HG03064 (cell line): ENCODE measurements around the gene DKK3.

Experiments used
- ATAC-seq: cut with Tn5 transposase; IDR thresholded peaks from one replicate; pipeline ENCODE4 v1.9.1; 2021; ENCODE audit warnings: low read depth; ENCODE audit not compliant: unreplicated experiment

The DKK3 gene

DNA sequence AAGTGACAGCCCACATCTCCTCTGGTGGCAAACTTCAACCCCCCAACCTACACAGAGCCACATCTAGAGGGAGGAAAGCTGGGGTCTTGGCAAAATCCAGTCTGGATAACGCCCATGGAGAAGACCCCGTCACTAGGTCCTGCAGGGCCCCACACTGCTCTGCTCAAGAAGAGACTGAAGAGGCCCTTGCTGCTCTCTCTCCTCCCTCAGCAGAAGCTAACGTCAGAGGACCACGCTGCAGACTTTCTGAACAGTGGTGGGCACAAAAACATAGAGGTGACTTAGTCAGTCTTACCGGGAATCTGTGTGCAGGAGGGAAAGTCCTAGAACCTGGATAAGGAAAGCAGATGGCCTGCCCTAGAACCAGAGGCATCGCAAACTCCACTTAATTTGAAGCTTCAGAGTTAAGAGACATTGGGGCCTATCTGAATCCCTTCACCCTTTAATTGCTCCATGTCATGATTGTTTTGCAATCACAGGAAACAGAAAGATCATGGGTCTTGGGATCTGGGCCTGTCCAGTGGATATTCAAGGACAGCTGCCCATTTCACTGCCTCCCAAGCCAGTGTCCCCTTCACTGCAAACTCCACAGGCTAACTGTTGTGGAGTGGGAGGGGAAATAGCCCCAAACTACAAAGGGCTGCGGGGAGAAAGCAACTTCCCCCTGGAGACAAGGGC, 1.7 kb downstream of the DKK3 start:
- no peak for ATAC-seq

DNA sequence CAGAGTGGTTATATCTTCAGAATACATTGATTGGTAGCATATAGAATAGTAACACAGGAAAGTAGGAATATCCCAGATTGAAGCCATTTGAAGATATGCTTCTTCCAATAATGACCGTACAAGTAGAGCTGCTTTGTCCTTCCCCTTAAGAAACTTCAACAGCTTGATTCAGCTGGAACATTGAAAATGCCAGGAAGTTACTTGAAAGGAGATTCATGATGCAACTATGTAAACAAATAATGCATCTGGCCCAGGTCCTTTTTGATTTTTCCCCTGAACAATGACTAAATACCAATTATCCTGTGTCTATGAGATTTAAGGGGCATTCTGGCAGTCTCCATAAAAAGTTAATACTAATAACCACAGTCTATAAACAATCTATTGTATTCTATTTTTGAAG, 3.0 kb downstream of the DKK3 start:
- no peak for ATAC-seq

DNA sequence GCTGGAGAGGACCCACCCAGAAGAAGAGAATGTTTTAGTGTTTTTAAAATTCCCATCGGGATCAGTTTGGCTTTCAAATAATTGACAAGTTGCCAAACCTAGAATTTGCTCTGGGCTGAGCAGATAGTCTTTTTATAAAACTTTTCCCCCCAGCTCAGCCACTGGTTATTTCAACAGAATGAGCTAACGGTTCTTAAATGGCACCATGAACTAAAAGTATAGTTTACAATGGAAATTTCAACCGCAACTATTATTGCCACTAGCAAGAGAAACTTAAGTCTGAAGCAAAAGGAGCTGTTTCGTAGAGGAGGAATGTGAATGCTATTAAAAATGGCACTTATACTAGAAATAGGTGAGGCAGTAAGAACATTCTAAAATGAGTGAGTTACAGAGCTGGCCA, 3.4 kb downstream of the DKK3 start:
- no peak for ATAC-seq

DNA sequence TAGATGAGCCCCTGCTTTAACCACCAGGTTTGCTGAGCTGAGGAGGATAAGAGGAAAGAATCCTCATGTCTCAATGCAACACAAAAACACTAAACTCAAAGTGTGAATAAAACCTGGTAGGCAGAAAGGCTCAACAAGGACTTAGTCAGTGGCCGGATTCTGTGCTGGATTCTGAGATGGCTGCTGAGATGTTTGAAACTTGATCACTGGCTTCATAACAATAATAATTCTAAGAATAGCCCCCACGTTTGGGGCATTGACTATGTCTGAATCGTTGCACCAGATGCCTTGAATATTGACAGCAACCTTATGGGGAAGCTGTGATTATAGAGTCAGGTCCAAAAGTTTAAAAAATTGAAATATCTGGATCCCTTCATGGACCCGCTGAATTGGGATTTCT, 4.6 kb downstream of the DKK3 start:
- ATAC-seq: no peak

DNA sequence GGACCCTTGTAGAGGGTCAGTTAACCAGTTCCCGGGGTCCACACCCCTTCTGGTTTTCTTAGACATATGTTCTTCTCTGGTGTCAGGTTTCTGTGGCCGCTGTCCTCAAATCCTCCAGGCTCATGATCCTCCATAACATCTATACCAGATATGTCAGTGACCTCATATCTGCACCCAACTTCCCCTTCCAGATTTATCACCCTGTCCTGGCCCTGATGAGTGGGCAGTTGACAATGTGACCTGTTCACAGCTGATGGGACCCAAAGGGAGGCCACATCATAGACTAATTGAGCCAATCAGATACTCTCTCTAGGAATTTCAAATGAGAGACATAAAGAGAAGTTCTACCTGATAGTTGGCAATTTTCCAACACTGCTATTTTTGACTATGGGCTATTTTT, 5.1 kb downstream of the DKK3 start:
- ATAC-seq: no peak

DNA sequence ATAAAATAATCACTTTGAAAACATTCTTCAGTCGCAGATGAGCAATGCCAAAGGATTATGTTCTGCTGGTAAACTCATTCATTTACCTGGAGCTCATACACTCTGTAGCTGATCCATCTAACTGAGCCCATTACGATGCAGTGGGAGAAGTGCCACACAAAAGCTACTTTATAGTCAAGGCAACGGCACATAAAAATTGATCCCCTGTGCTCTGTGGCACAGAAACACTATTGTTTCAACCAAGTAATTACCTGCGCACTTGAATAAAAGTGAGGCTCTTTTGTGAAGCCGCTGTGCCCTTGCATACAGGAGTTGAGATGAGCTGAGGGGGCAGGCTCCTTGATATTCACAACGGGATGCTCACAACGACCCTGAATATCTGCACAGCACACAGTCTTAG, 7.2 kb downstream of the DKK3 start:
- no peak for ATAC-seq

DNA sequence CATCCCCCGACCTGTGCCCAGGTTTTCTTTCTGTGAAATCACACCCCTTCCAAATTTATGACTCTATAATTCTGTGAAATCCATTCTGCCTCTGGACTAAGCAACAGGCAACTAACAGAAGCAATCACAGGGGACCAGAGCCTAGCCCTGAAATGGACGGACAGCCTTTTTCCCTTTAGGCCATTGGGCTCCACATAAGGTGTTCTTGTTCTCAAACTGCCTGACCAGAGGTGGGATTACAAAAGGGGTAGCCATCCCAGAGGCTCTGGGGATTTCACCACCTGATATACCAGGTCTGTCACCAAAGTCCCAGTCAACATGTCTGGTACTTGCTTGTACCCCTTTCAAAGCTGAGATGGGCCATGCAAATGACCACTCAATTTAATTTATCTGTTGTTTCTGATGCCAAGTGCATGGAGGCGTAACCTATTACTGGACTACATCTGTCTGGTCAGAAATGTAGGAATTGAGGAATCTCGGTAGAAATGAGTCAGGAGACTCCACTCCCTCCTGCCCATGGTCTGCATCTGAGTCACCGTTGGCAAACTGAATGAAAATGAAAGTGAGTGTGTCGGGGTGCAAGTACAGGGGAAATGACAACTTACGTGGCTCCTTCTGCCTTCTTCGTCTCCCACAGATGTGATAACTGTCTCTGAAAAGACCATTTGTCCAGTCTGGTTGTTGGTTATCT, 10.2 kb downstream of the DKK3 start:
- no peak for ATAC-seq

DNA sequence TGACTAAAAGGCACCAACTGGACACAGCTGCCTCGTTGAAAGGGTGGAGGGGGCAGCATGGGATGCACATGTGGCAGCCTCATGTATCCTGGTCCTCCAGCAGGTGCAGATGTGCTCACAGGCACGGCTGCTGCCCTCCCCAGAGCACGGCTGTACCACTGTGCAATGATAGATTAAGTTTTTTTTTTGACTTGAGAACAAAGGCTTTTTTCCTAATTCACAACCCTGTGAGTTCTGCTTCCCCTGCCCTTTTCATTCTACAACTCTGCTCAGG, 11.4 kb downstream of the DKK3 start:
- no peak for ATAC-seq

DNA sequence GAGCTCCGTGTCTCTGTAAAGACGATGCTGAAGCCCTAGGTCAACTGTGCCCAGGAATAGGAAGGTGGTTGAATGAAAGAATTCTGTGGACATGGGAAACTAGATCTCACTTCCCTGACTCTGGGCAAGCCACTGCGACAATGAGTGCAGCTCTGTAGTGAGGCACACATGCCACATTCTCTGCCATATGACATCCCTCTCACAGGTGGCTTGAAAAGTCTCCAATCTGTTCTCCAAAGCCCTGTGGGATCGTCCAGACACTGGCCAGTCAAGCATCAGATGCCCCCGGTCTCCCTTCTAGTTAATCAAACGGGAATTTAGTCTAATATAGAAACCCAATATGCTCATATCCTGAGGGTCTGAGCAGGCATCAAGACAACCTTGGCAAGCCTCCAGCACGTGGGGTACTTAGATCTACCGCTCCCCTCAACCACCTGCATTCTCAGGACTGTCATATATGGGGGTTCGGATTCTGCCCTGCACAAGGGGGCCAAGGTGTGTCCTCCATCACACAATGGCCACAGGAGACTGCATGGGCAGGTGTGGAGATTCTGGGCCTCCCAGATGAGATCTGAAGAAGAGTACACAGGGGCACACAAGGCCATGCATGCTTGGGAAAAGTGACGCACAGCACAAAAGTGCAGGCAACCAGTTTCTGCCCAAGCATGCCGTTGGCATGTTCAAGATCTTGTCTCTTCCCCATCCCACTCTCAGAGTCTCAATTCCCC, 11.9 kb downstream of the DKK3 start:
- ATAC-seq: no peak

DNA sequence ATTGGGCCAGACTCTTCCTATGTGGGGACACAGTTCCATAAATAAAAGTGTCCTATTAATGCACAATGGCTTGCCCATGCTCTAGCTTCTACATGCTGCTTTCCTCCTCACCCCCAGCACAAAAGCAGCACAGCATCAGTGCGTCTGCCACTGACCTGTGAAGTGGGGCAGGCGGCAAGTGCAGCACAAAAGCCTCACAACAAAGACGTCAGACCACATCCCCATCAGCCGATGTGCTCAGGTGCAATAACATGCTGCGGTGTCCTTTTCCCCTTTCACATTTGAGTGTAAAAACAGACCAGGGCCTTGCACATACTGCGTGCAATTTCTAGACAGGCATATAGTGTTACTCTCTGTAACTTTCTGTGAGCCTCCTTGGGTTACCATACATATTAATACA, 12.8 kb downstream of the DKK3 start:
- ATAC-seq: no peak

DNA sequence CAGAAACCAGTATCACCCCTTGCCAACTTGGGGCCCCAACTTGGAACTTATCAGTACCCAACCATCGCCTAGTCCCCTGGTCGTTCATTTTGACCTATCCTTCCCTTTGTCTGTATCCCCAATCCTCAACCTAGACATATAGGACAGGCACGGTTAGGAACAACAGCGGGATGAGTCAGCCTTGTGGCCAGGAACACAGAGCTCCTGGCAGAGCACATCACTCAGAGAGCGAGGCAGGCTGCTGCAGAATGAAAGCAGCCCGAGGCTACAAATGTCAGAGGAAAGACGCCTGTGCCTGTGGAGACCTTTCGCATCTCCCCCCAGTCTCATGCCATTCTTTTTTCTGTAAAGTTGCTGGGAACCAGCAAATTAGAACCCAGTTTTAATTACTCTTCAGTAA, 14.6 kb downstream of the DKK3 start:
- no peak for ATAC-seq

DNA sequence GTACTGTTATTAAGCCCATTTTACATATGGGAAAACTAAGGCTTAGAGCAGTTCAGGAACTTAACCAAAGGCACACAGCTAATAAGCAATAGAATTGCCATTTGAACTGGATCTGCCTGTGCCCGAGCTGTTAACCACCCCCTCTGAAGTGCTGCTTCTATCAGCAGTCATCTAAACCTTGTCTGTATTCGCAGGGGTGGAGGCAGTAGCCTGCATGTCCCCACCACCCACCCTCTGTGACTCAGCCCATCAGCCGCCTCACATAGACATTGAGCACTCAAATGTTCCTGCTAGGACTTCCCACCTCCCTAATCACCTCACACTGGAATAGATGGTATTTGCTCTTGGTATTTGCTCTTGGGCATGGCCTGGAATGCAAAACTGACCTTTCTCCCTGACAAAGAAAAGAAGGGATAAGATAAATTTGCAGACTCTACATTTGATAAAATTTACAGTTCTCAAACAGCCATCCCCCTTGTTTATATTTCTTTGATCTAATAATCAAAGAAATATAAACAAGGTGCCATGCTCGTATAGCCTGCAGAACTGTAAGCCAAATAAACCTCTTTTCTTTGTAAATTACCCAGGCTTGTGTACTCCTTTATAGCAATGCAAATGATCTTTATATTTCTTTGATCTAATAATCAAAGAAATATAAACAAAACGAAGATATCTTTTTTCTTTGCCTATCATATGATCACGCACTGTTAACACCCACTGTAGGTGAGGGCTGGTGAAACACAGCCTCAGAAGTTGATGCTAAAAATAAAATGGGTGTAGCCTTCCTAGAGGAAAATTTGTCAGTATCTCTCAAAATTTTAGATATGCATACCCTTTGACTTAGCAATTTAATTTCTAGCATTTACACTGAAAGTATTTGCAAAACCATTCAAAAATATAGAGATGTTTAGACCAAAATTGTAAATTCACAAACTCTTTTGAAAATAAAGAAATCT, 15.9 kb downstream of the DKK3 start:
- ATAC-seq: no peak

DNA sequence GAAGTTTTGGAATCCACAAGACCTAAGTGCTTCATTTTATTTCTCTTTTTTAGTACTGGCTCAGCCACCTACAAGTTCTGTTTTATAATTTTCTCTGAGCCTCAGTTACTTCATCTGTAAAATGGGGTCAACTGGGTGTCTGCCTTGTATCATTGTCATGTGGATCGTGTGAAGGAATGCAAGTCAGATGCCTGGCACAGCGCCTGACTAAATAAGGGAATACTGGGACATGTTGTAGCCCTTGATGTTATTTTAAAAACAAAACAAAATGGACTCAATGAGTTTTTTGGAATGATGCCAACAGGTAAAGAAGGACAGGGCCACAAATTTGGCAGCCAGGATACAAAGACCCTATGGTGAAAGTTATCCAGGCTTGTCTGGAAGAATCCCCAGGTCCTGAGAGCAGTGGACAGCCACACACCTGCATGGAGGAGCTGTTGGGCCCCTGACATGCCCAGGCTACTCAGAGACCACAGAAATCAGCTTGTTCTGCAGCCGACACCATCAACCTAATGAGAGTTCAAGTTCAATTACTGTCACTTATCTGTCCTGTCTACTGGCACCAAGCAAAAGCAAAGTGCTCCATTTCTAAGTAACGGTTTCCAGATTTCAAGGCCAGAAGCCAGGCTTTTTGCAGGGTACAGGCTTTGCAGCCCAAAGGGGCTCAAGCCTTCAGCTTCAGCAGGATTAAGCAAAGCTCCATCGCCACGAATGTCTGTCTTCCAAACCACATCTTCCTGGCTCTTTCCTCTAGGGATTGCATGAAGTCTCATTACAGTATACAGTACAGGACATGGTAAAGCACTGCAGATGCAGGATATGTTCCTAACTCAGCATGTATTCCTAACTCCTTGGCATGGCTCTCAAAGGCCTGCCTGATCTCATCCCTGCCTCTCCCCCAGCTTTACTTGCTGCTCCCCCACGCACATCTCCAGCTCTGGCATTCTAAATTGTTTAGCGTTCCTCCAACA, 18.4 kb downstream of the DKK3 start:
- no peak for ATAC-seq

DNA sequence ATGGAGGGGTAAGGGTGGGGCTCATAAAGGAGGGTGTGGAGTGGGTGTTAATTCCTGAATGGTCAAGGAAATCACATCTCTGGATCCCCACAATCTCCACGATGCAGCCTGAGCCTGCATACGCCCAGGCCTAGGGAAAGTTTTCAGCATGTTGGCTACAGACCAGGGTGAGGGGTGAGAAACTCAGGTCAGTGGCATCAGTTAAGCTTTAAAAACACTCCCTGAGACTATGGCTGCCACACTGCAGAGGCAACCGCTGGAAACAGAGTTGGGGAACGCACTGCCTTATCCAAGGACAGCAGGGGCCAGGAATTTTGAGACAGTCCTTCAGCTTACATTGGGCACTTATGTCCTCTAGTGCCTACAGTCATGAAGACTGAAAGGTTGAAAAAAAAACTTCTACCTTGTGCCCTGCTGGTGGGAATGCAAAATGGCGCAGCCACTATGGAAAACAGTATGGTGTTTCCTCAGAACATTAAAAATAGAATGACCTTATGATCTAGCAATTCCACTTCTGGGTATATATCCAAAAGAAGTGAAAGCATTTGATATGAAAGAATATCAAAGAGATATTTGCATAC, 19.7 kb downstream of the DKK3 start:
- ATAC-seq: no peak

DNA sequence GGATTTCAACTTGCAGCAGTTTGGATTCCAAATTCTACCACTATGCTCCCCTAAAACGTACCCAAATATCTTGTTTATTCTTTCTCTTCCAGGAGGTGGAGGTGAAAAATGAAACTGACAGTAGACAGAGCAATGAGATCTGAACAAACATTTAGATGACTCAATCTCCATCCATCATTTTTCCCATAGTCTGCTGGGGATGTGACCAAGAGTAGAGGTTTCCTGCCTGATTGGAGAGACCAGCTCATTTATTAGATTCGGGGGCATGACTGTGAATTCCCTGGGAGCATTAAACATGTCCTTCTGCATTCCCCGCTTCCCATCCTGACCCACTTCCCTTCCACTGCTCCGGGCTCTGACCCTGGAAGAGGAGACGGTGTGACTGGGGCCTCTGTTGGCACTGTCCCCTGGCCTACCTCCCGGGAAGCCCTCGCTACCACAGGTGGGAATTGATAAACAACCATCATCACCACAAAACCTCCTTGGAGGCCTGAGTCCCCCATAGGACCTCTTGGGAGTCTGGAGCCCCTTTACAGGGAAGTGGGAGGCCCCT, 20.3 kb downstream of the DKK3 start:
- ATAC-seq: no peak

DNA sequence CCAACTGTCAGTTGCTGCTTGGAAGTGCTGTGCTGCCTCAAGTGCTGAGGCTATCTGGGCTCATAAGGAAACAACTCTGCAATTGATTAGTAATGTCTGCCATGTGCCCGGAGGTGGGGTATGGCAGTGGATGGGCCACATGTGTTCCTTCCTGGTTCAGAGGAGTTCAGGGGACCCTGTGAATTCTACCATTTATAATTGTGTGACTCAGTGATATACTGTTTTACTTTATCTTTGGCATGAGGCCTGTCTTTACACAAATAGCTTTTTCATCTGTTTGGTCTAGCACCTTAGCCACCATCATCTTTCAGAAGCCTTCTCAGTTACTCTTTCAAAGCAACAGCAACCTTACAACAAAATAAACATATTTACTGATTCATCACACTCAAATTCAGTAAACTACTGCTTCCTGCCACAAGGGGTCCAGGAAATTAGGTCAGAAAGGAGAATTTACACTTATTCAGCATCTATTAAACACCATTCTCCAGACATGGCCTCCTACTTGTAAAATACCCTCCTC, 20.9 kb downstream of the DKK3 start:
- ATAC-seq: no peak

DNA sequence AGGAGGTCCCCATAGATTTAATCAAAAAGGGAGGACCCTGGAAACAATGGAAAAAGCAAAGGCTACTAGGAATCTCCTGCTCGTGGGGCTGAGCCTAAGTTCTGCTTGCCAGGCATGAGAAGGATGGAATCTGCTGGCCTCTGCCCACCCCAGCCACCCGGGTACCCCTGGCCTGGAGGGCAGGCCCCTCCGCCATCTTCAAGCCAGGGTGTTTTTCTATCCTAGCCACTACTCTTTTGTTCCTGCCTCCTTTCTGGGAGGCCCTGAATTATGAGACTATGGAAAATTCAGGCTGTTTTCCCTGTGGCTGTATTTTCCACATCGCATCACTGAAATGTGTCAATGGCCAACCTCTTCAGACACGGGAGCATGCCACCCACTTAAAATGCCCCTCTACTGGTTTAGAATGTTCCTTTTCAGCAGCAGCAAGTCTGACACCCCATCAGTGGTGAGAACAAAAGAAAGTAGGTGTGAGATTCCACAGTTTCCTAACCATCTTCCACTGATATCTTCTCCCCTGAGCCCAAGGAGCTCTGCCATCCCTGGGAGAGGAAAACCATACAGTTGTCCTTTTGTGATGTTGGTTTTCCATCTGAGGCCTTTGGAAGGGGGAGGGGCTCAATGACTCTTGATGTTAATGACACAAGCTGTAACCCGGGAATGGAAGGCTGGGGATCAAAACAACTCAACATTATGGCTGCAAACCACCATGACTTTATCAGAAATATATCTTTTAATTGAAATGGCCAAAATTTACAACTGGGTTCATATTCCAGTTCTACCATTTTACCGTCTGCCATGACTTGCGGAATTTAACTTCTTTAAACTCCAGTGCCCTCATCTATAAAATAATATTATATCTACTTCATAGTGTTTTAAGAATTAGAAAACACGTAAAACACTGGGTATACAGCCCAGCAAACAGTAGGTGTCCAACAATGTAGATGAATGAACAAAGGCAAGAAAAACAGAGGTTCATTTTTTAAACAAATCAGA, 22.2 kb downstream of the DKK3 start:
- ATAC-seq: no peak
